NCI-H1105 treated with DMSO at 0.1 percent for 48 hours (cell line): ENCODE measurements around the gene C14orf39.
"Not testable (repeated sequence)": the region's sequence is repeated elsewhere in the genome, so short reads cannot be mapped to it uniquely, and the experiment has no call there.

ENCODE experiments used
- DNase-seq: peaks from one replicate; lab custom pipeline; 2025; lab: John Stamatoyannopoulos, UW

The C14orf39 gene

DNA sequence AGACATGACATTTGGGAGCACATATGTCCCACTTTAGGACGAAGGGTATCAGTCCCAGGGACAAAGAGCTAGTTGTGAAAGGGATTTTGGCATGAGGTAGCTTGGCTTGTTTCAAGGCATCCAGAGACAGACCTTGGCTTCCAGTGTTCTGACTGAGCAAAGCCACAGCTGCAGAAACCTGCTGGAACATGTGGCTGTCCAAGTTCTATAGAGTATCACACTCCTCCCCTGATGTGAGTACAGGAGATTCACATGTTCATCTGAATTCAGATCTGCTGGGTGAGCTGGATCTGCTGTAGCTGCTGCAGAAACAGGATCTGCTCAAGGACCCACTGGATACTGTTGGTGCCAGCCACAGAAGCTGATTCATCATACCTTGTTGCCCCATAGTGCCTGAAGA, 10.1 kb upstream of the C14orf39 start:
- no peak for DNase-seq

DNA sequence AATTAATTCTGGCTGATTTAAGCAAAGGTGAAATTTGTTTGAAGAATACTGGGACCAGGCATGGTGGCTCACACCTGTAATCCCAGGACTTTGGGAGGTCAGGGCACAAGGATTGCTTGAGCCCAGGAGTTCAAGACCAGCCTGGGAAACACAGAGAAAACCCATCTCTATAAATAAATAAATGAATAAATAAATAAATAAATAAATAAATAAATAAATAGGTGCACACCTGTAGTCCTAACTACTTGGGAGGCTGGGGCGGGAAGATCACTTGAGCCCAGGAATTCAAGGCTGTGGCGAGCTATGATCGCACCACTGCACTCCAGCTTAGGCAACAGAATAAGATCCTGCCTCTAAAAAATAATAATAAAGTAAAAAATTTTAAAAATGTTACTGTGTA, 4.4 kb upstream of the C14orf39 start:
- no peak for DNase-seq

DNA sequence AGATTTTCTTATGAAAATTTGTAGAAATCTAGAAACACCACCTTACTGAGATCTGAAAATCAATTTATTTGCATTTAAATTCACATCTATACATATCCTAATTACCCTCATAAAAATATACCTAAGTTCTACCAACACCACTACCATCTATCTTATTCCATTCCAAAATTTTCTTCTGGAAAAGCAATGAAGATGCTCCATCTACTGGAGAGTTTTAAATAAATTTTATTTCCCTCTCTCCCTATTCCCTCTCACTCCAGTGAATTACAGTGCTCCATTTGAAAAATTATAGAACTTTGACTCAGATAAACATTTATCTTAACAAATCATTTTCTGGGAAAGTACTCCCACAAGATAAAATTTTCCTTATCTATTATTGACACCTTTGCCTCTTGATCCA, 2.3 kb upstream of the C14orf39 start:
- DNase-seq = peak; percentile 30

DNA sequence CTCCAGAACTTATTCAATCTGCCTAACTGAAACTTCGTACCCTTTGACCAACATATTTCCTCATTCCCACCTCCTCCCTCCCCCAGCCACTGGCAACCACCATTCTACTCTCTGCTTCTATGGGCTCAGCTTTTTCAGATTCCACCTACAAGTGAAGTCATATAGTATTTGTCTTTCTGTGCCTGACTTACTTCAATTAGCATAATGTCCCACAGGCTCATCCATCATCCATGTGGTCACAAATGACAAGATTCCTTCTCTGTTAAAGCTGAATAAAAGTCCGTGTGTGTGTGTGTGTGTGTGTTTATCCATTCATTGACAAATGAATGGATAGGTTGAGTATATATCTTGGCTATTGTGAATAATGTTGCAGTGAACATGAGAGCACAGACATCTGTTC, 1.3 kb upstream of the C14orf39 start:
- DNase-seq = no peak

DNA sequence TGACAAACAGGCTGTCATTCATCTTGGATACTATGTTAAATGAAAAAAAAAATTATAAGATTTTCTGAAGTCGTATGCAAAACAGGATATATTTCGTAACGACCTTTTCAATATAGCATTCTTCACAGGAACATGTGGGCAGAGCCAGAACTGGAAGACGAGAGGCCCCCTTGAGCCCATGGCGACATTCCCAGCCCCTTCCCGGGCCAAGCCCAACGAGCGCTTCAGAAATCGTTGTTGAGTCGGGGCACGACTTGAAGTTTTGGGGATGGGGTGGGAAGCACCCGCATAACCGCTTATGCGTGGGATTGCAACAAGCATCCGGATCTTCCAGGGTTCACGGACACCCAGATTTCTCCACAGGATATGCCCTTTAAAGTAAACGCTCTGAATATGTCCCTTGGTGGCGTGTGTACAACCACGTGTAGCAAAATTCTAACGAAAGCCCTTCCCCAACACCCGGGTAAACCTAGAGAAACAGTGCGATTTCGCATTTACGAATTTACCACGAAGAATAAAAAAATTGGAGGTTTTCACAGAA, 736 bp downstream of the C14orf39 start:
- DNase-seq = no peak

DNA sequence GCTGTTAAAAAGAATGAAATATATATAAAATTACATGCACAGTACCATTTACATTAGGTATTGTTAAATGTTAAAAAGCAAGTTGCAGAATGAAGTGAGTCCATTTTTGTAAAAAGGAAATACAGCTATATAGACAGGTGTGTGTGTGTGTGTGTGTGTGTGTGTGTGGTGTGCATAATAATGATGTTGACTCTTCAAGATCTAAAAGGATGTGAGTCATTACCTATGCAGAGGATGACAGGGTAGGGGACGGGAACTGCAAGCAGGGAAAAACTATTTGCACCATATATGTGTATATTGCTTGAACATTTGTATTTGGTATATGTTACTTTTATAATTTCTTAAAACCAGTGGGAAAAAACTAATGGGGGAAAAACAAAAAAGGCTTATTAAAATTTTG, 3.1 kb downstream of the C14orf39 start:
- DNase-seq = no peak

DNA sequence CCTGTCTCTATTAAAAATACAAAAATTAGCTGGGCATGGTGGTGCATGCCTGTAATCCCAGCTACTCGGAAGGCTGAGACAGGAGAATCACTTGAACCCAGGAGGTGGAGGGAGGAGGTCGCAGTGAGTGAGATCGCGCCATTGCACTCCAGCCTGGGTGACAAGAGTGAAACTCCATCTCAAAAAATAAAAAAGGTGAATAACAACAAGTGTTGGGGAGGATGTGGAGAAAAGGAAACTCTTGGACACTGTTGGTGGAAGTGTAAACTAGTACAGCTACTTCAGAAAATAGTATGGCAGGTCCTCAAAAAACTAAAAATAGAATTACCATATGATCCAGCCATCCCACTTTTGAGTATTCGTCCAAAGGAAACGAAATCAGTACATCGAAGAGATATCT, 5.6 kb downstream of the C14orf39 start:
- not testable (repeated sequence) for DNase-seq

DNA sequence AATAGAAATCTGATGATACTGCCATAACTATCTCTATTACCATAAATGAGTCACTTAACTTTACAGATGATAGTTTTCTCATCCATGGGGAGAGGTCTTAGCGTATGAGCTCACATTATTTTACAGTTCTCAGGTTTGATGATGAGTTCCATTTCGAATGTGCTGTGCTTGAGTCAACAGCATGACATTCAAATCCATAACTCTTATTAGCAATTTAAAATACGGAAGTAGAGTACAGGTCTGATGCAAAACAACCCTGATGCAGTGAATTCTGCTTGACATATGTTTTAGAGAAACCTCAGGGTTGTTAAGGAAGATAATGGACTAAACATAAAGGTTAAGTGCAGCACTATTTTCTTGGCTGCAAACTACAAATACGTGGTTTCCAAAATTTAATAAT, 30.0 kb downstream of the C14orf39 start:
- DNase-seq = no peak

DNA sequence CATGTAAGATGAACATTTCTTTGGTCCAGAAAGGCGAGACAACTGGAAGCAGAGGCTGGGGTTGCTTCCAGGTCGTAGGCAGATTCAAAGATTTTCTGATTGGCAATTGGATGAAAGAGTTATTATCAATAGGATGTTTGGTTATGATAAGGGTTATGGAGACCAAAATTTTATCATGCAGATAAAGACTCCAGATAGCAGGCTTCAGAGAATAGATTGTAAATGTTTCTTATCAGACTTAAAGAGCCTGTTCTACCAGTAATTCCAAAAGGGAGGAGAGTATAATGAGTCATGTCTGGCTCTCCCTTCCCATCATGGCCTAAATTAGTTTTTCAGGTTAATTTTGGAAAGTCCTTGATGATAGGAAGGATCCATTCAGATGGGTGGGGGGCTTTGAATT, 55.6 kb downstream of the C14orf39 start:
- no peak for DNase-seq

DNA sequence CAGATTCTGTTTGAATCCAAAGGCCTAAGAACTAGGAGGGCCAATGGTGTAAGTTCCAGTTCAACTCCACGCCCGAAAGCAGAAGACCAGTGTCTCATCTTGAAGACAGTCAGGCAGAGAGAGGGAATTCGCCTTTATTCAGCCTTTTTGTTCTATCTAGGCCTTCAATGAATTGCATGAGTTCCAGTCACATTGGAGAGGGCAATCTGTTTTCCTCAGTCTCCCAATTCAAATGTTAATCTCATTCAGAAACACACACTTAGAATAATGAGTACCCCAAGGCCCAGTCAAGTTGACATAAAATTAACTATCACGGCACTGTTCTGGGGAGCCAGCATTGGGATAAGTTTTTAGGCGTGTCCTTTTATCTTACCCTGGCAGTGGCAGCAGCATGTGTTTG, 65.8 kb downstream of the C14orf39 start:
- no peak for DNase-seq

DNA sequence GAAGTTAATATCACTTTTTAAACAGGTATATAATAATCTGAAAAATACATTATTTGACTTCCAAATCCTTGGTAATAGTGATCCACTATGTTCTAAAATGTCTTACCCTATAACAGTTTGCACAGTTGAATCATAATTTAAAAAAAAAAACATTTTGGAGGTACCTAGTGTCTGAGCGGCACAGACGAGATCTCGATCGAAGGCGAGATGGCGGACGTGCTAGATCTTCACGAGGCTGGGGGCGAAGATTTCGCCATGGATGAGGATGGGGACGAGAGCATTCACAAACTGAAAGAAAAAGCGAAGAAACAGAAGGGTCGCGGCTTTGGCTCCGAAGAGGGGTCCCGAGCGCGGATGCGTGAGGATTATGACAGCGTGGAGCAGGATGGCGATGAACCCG, 88.3 kb downstream of the C14orf39 start:
- DNase-seq = not testable (repeated sequence)

DNA sequence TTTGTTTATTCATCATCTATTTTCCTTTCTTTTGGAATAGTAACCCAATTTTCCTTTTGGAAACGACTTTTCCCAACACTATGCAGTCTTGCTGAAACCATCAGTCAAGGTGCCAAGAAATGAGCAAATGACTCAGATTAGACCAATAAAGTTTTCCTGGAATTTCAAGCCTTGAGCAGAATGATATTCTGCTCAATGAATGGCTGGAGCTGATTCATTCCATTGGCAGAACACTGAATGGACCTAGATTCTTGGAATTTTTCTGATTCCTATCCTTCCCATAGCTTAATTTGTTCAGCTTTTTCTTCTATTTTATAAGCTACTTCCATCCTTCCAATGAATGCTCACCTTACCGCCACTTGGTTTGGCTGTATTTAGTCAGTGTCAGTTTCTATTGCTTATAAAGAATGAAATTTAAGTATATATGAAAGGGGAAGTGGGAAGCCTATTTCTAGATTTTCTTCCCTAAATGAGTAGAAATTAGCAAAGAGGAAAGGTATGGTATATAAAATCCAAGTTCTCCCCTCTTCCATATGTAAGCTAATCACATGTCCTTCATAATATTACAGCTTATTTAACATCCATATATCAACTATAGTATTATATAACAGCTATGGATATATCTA, 89.0 kb downstream of the C14orf39 start:
- no peak for DNase-seq
